Eye (tissue), 1 donor: ENCODE data around the gene OLFM1.
"Not testable (repeated sequence)": the region's sequence is repeated elsewhere in the genome, so short reads cannot be mapped to it uniquely, and the experiment has no call there.

Experiments used
- DNase-seq: peaks from one replicate; pipeline ENCODE4 v3.0.0-alpha.2; 2015

OLFM1 gene

GRCh38 chr9:135135929-135136315 is 48.5 kb downstream of the OLFM1 start:
- no peak for DNase-seq

GRCh38 chr9:135136481-135136880 is 49.0 kb downstream of the OLFM1 start:
- peak; percentile 52 for DNase-seq

GRCh38 chr9:135136991-135137832 is 49.7 kb downstream of the OLFM1 start:
- peak; percentile 79 for DNase-seq

GRCh38 chr9:135138078-135138855 is 50.8 kb downstream of the OLFM1 start:
- no peak for DNase-seq

GRCh38 chr9:135139366-135139959 is 52.0 kb downstream of the OLFM1 start:
- DNase-seq: no peak

- DNase-seq: no peak
Measured at GRCh38 chr9:135141183-135141774, 53.8 kb downstream of the OLFM1 start.

GRCh38 chr9:135144581-135145170 is 57.2 kb downstream of the OLFM1 start:
- peak; percentile 51 for DNase-seq

- DNase-seq: no peak
Measured at GRCh38 chr9:135145312-135145711, 57.8 kb downstream of the OLFM1 start.

- peak; percentile 85 for DNase-seq
Measured at GRCh38 chr9:135146241-135146640, 58.8 kb downstream of the OLFM1 start.

- DNase-seq: peak; percentile 84
Measured at GRCh38 chr9:135146766-135147473, 59.5 kb downstream of the OLFM1 start.

GRCh38 chr9:135147474-135147805 is 60.0 kb downstream of the OLFM1 start:
- no peak for DNase-seq

- DNase-seq: no peak
Measured at GRCh38 chr9:135147938-135148337, 60.5 kb downstream of the OLFM1 start.

GRCh38 chr9:135148386-135148785 is 60.9 kb downstream of the OLFM1 start:
- no peak for DNase-seq

GRCh38 chr9:135149901-135150300 is 62.4 kb downstream of the OLFM1 start:
- DNase-seq: not testable (repeated sequence)

- no peak for DNase-seq
Measured at GRCh38 chr9:135150981-135151380, 63.5 kb downstream of the OLFM1 start.

- DNase-seq: no peak
Measured at GRCh38 chr9:135151757-135152613, 64.5 kb downstream of the OLFM1 start.

GRCh38 chr9:135152614-135153334 is 65.3 kb downstream of the OLFM1 start:
- peak; percentile 65 for DNase-seq

- DNase-seq: no peak
Measured at GRCh38 chr9:135154050-135154615, 66.7 kb downstream of the OLFM1 start.

GRCh38 chr9:135155396-135155795 is 67.9 kb downstream of the OLFM1 start:
- DNase-seq: no peak
